Measurements from ENCODE around the gene TXNDC11. TPM values are rescaled to one million over a fixed set of nuclear protein-coding genes. Genes with fewer than 3 reads are reported as not detected.

The TXNDC11 gene
- total RNA-seq, 6 experiments from 2014 or later: 38.8 to 49.0 (median 44.4) TPM

- TF ChIP-seq, protein P1, sequence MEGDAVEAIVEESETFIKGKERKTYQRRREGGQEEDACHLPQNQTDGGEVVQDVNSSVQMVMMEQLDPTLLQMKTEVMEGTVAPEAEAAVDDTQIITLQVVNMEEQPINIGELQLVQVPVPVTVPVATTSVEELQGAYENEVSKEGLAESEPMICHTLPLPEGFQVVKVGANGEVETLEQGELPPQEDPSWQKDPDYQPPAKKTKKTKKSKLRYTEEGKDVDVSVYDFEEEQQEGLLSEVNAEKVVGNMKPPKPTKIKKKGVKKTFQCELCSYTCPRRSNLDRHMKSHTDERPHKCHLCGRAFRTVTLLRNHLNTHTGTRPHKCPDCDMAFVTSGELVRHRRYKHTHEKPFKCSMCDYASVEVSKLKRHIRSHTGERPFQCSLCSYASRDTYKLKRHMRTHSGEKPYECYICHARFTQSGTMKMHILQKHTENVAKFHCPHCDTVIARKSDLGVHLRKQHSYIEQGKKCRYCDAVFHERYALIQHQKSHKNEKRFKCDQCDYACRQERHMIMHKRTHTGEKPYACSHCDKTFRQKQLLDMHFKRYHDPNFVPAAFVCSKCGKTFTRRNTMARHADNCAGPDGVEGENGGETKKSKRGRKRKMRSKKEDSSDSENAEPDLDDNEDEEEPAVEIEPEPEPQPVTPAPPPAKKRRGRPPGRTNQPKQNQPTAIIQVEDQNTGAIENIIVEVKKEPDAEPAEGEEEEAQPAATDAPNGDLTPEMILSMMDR (IDR thresholded peaks at IDR 0.05): no peak
- peaks cover 54% of the 10 kb centered on the region for H3K4me1 Mint-ChIP-seq (ENCODE audit: low read depth)
- H3K9me3 Mint-ChIP-seq: no peaks in the 10 kb centered on the region
- DNase-seq: peak; percentile 35
- peaks cover 3% of the 10 kb centered on the region; the same call in 1 of the 2 replicates for H3K27me3 Mint-ChIP-seq (ENCODE audit: insufficient read depth)
- H3K4me3 Mint-ChIP-seq: peak overlapping the region; percentile 89
- H3K27ac Mint-ChIP-seq: peak overlapping the region; percentile 94
- H3K36me3 Mint-ChIP-seq (ENCODE audit: low read depth): peaks cover 15% of the 10 kb centered on the region
Observed at GRCh38 chr16:11783319-11784037, 40.8 kb upstream of the TXNDC11 start.

GRCh38 chr16:11781773-11782172, 39.1 kb upstream of the TXNDC11 start:
- Mint-ChIP-seq H3K4me3 (peak overlapping the region; percentile 89), H3K36me3 (ENCODE audit: low read depth) (peaks cover 10% of the 10 kb centered on the region), H3K9me3 (no peaks in the 10 kb centered on the region), H3K27ac (peak overlapping the region; percentile 94), H3K27me3 (ENCODE audit: insufficient read depth) (0 out of 2 replicates have a peak, but pooled peaks cover 3% of the 10 kb centered on the region), H3K4me1 (ENCODE audit: low read depth) (peaks cover 45% of the 10 kb centered on the region)
- DNase-seq: no peak
- TF ChIP-seq, protein P1 (IDR thresholded peaks at IDR 0.05): no peak

DNA sequence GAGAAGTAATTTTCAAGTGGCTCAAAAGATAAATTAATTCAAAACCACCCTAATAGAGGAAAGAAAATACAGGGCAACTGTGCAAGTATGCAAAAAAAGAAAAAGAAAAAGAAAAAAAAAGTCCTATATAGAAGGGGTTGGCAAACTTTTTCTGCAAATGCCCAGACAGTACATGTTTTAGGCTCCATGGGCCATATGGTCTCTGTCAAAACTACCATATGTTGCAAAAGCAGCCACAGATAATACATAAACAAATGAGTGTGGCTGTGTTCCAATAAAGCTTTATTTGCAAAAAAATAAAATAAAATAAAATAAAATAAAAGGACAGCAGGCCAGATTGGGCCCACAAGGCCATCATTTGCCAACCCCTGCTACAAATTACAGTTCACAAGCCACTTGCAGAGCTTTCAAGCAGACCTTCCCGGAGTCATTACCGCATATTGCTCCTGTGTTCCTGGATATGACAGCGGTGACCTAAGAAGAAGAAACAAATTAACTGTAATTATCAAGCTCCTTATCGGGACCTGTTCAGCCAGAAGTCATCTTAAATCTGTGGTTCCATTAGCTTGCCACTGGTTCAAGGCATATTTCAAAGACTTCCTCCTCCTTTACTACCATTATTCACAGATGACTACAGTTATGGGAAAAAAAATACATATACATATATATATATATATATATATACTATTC, 38.5 kb upstream of the TXNDC11 start:
- H3K36me3 Mint-ChIP-seq (ENCODE audit: low read depth): peaks cover 10% of the 10 kb centered on the region
- peak overlapping the region; percentile 34 for H3K27ac Mint-ChIP-seq
- TF ChIP-seq, protein P1 (IDR thresholded peaks at IDR 0.05): no peak
- no peak overlapping the region for H3K4me3 Mint-ChIP-seq
- H3K4me1 Mint-ChIP-seq (ENCODE audit: low read depth): peaks cover 39% of the 10 kb centered on the region
- 0 out of 2 replicates have a peak, but pooled peaks cover 3% of the 10 kb centered on the region for H3K27me3 Mint-ChIP-seq (ENCODE audit: insufficient read depth)
- no peaks in the 10 kb centered on the region for H3K9me3 Mint-ChIP-seq
- DNase-seq: no peak

- peaks cover 14% of the 10 kb centered on the region for H3K36me3 Mint-ChIP-seq (ENCODE audit: low read depth)
- peaks cover 29% of the 10 kb centered on the region for H3K4me1 Mint-ChIP-seq (ENCODE audit: low read depth)
- DNase-seq: no peak
- H3K9me3 Mint-ChIP-seq: no peaks in the 10 kb centered on the region
- TF ChIP-seq, protein P1 (IDR thresholded peaks at IDR 0.05): no peak
- no peak overlapping the region for H3K4me3 Mint-ChIP-seq
- no peak overlapping the region for H3K27ac Mint-ChIP-seq
- H3K27me3 Mint-ChIP-seq (ENCODE audit: insufficient read depth): 0 out of 2 replicates have a peak, but pooled peaks cover 3% of the 10 kb centered on the region
Observed at GRCh38 chr16:11779074-11779473, 36.4 kb upstream of the TXNDC11 start.

GRCh38 chr16:11774065-11774626, 31.5 kb upstream of the TXNDC11 start:
- TF ChIP-seq, protein P1 (IDR thresholded peaks at IDR 0.05): no peak
- Mint-ChIP-seq H3K27ac (no peak overlapping the region; the same call in 1 of the 2 replicates), H3K36me3 (ENCODE audit: low read depth) (peaks cover 21% of the 10 kb centered on the region), H3K27me3 (ENCODE audit: insufficient read depth) (no peaks in the 10 kb centered on the region), H3K4me1 (ENCODE audit: low read depth) (no peaks in the 10 kb centered on the region), H3K4me3 (no peak overlapping the region), H3K9me3 (no peaks in the 10 kb centered on the region)
- no peak for DNase-seq
